Pancreas (tissue), 10 donors: ENCODE measurements around the gene LIMS1. TPM values are rescaled to one million over a fixed set of nuclear protein-coding genes. Genes with fewer than 3 reads are reported as not detected.

ENCODE experiments used
- ATAC-seq, 4 donors: fragments of 200-7000 bp; cut with Tn5 transposase; one replicate each; pipeline versions ENCODE4 v1.8.0 to v1.9.1; 2020; ENCODE audit warnings: mild to moderate bottlenecking in 4 of 4, moderate library complexity in 4 of 4
- DNase-seq, 6 donors: peaks; one replicate each; pipeline ENCODE4 v3.0.0-alpha.2; 2020
- FAIRE-seq: peaks from 2 replicates; lab custom pipeline; 2012; peaks lifted over from hg19 to GRCh38; lab: Jason Lieb, UNC
- H3K27ac ChIP-seq, 4 donors: fragments of 200-600 bp; sonication (generic); 1 replicate in 3 of 4; 2 replicates in 1 of 4; pipeline versions ENCODE4 v1.5.0 to v1.8.0; 2020
- H3K27me3 ChIP-seq, 4 donors: fragments of 200-600 bp; one replicate each; pipeline ENCODE4 v1.8.0; 2021
- H3K36me3 ChIP-seq, 3 donors: fragments of 200-600 bp; sonication (generic) in 1 of 3; one replicate each; pipeline versions ENCODE4 v1.5.0 to v1.8.0; 2020 to 2021
- H3K4me1 ChIP-seq, 3 donors: fragments of 200-600 bp; one replicate each; pipeline ENCODE4 v1.8.0; 2021
- H3K4me3 ChIP-seq, 4 donors: fragments of 200-600 bp; sonication (generic) in 2 of 4; one replicate each; pipeline versions ENCODE4 v1.5.0 to v1.8.0; 2020 to 2021
- H3K9me3 ChIP-seq, 4 donors: fragments of 200-600 bp; one replicate each; pipeline ENCODE4 v1.8.0; 2021
- CTCF ChIP-seq, 4 donors: fragments of 200-600 bp; sonication (generic) in 3 of 4; IDR thresholded peaks; one replicate each; pipeline versions ENCODE4 v1.5.0 to v1.8.0; 2021; ENCODE audit warnings: antibody characterized with exemption in 4 of 4
- WGBS, 2 donors: extraction: QIAGEN DNeasy Blood & Tissue Kit; methylation state at CpG; one replicate each; pipeline ENCODE4 v1.1.7; 2013; 5-methylcytosine and 5-hydroxymethylcytosine counted together
- intact Hi-C, 3 donors: fragments of 100-400 bp; cut with DNase I; formaldehyde crosslinking; loops; one replicate each; pipeline versions ENCODE4 v1.11.1 to v1.14.2; 2022
- polyA plus RNA-seq, 2 donors: library from polyadenylated mRNA; stranded (reverse); fragments of 200-250 nt; gene quantifications; one replicate each; pipeline ENCODE4 v1.2.3, GENCODE V29; 2013
- total RNA-seq, 6 donors: library from RNA; stranded (reverse); fragmentation: NEBNext Ultra II Directional in 4 of 6; extraction: Animal tissue kit (Norgen Biotek cat#: 25700) in 4 of 6; gene quantifications; one replicate each; pipeline versions ENCODE4 v1.2.1 to v1.2.4, GENCODE V29; 2021 to 2023
- donor health status: healthy with polysubstance abuse.
- donor health status: DM: no; HTN: no; CAD: no; lungs with moderate emphysema.
- donor health status: DM: no; HTN: no; CAD: no.
- donor health status: control.
- donor health status: control.
- donor health status: Bipolar disorder and iron deficiency.
- donor health status: DM: yes; HTN: yes; CAD: no.
- donor health status: DM: no; HTN: no; CAD: no.
- donor health status: DM: no; HTN: no; CAD: no.
- donor health status: DM: yes; HTN: yes; CAD: no.

Gene LIMS1
- total and polyA plus RNA-seq, 8 donors = 7.9 to 45.7 (median 17.4) TPM

- H3K4me3 ChIP-seq = no peak overlapping the region
- no peaks in the 10 kb centered on the region for H3K27me3 ChIP-seq
- peaks cover 7 to 25% (median 22%) of the 10 kb centered on the region in 3 donors for H3K4me1 ChIP-seq
- FAIRE-seq (no peak), ATAC-seq (no peak), DNase-seq (no peak)
- H3K9me3 ChIP-seq = no peaks in the 10 kb centered on the region
- 33 to 52% methylated on average over 2 of the region's 2 CpGs for WGBS, 2 donors
- no peaks in the 10 kb centered on the region for H3K36me3 ChIP-seq
- no peak for TF ChIP-seq CTCF (IDR thresholded peaks at IDR 0.05)
- intact Hi-C loops = no loop called here
- no peak overlapping the region for H3K27ac ChIP-seq
These were observed 40.1 kb downstream of the LIMS1 start for GRCh38 chr2:108574332-108574731.

- peak; percentile 43 to 61 (median 49) for ATAC-seq
- Histone ChIP-seq H3K4me3 (no peak overlapping the region), H3K4me1 (peaks cover 7 to 25% (median 23%) of the 10 kb centered on the region in 3 donors), H3K9me3 (no peaks in the 10 kb centered on the region), H3K27ac (peak overlapping the region in 1 of 4 donors; percentile 14), H3K27me3 (no peaks in the 10 kb centered on the region), H3K36me3 (no peaks in the 10 kb centered on the region)
- intact Hi-C loops = no loop called here
- FAIRE-seq = no peak
- DNase-seq = no peak
- TF ChIP-seq CTCF (IDR thresholded peaks at IDR 0.05) = no peak
- WGBS, 2 donors = 20 to 22% methylated on average over 7 of the region's 7 CpGs
These were observed 41.1 kb downstream of the LIMS1 start for GRCh38 chr2:108575132-108575966.

GRCh38 chr2:108577099-108577498 lies 42.8 kb downstream of the LIMS1 start:
- no peak for ATAC-seq

GRCh38 chr2:108579623-108580022 lies 45.4 kb downstream of the LIMS1 start:
- WGBS, 2 donors = 70 to 90% methylated on average over 6 of the region's 6 CpGs
- peaks cover 7 to 23% (median 16%) of the 10 kb centered on the region in 3 donors for H3K4me1 ChIP-seq

More at GRCh38 chr2:108577099-108577498, 42.8 kb downstream of the LIMS1 start:
- Histone ChIP-seq H3K36me3 (no peaks in the 10 kb centered on the region), H3K27me3 (no peaks in the 10 kb centered on the region), H3K9me3 (no peaks in the 10 kb centered on the region), H3K4me1 (peaks cover 7 to 25% (median 23%) of the 10 kb centered on the region in 3 donors), H3K27ac (no peak overlapping the region), H3K4me3 (no peak overlapping the region)
- TF ChIP-seq CTCF (IDR thresholded peaks at IDR 0.05) = no peak
- FAIRE-seq = no peak
- intact Hi-C loops = no loop called here
- 90 to 91% methylated on average over 9 of the region's 9 CpGs for WGBS, 2 donors
- no peak for DNase-seq

More at GRCh38 chr2:108579623-108580022, 45.4 kb downstream of the LIMS1 start:
- no peak for ATAC-seq
- intact Hi-C loops = loop anchor here in 2 of 3 donors (5.0 to 10.0 kb wide), 2 partner anchors 225 to 232 kb away; no protein-coding TSS in a partner anchor
- H3K36me3 ChIP-seq = no peaks in the 10 kb centered on the region
- no peak for DNase-seq
- H3K27ac ChIP-seq = no peak overlapping the region
- no peak for FAIRE-seq
- TF ChIP-seq CTCF (IDR thresholded peaks at IDR 0.05) = no peak
- H3K4me3 ChIP-seq = no peak overlapping the region
- no peaks in the 10 kb centered on the region for H3K9me3 ChIP-seq
- no peaks in the 10 kb centered on the region for H3K27me3 ChIP-seq
